ENCODE data around the gene FKBP15. TPM values are rescaled to one million over a fixed set of nuclear protein-coding genes. Genes with fewer than 3 reads are reported as not detected.
"Not testable (repeated sequence)": the region's sequence is repeated elsewhere in the genome, so short reads cannot be mapped to it uniquely, and the experiment has no call there.

The FKBP15 gene
- total RNA-seq, 2 donors from 2014 or later: 22.5 to 24.4 TPM

- Histone ChIP-seq H3K9ac (ENCODE audit: low read depth in 2 of 2, low read length in 2 of 2) (no peak overlapping the region), H3K4me3 (no peak overlapping the region), H3K9me3 (no peaks in the 10 kb centered on the region), H3K36me3 (no peaks in the 10 kb centered on the region), H3K27me3 (no peaks in the 10 kb centered on the region), H3K4me1 (no peaks in the 10 kb centered on the region), H3K27ac (no peak overlapping the region)
- no peak for DNase-seq
- intact Hi-C loops (cut with DNase I): loop anchor here (10.0 kb wide), 1 partner anchor 195 kb away; no protein-coding TSS in a partner anchor
- no peak for TF ChIP-seq CTCF (IDR thresholded peaks at IDR 0.05)
Observed at GRCh38 chr9:113129466-113129865, 91.6 kb downstream of the FKBP15 start.

DNA sequence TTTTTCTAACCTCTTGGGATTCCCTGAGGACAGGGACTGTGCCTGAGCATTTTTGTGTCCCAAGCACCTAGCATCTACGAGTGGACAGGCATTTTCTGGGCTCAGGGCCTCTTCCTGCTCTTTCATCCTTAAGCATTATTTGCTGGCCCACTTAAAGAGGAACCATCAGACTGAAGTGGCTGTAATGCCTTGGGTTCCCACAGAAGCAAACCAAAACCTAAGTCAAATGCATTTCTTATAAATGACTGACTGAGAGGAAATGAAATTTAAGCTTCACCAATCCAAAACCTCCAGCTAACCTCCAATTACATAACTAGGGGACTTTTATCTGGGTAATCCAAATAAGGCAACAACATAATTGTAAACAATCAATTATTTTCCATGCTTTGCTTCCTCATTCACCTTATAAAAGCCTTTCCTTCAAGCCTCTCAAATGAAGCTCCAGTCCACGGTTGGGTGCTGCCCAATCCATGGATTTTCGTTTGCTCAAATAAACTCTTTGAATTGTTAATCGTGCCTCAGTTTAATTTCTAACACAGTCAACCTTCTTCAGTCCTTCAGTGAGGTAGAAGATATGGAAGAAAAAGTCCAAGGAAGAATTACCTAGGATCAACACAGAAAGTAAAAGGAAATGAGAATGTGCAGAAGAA lies 95.6 kb downstream of the FKBP15 start:
- Histone ChIP-seq H3K4me3 (no peak overlapping the region), H3K27ac (no peak overlapping the region), H3K9ac (ENCODE audit: low read depth in 2 of 2, low read length in 2 of 2) (no peak overlapping the region), H3K4me1 (no peaks in the 10 kb centered on the region), H3K9me3 (no peaks in the 10 kb centered on the region), H3K36me3 (no peaks in the 10 kb centered on the region), H3K27me3 (no peaks in the 10 kb centered on the region)
- intact Hi-C loops (cut with DNase I): loop anchor here (10.0 kb wide), 1 partner anchor 191 kb away; no protein-coding TSS in a partner anchor
- no peak for TF ChIP-seq CTCF (IDR thresholded peaks at IDR 0.05)
- DNase-seq: no peak

DNA sequence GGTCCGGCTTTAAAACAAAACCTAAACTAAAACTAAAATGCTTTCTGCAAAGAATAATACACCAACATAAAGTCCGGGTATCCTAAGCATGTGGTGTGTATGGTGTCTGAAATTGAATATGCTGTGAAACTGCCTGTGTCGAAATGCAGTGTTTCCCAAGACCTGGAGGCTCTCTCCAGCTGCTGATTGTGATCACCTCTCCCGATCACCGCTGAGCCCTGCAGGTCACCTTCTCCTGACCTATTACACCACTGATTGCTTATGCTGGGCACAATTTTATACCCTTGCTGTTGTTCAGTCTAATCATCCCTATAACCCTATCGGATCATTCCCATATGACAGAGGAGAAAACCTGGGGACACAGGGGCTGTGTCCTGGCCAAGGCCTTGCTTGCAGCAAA lies 102.2 kb downstream of the FKBP15 start:
- H3K4me1 ChIP-seq; H3K4me3 ChIP-seq; H3K9ac ChIP-seq (ENCODE audit: low read depth in 2 of 2, low read length in 2 of 2); H3K27ac ChIP-seq; H3K27me3 ChIP-seq; H3K9me3 ChIP-seq; DNase-seq; intact Hi-C loops (cut with DNase I); H3K36me3 ChIP-seq: not testable (repeated sequence)

Other genes starting within 250 kb of the FKBP15 start
- gene ZNF883, start 209.1 kb downstream of the FKBP15 start, total RNA-seq: under 1 TPM; 0.27 to 0.42 TPM
- gene ZFP37, start 164.6 kb downstream of the FKBP15 start, total RNA-seq: under 1 TPM; 0.64 to 0.80 TPM
- 10 to 100 TPM in 1 of 2 donors, 1 to 10 TPM in 1; 6.1 to 14.4 TPM for gene SLC31A2, start 70.3 kb downstream of the FKBP15 start, total RNA-seq
- gene SLC31A1, start 267 bp upstream of the FKBP15 start, total RNA-seq: 10 to 100 TPM; 51.1 to 57.1 TPM
- gene CDC26, start 54.3 kb upstream of the FKBP15 start, total RNA-seq: 10 to 100 TPM; 30.7 to 31.1 TPM
- gene PRPF4, start 54.4 kb upstream of the FKBP15 start, total RNA-seq: 10 to 100 TPM; 16.0 to 25.9 TPM
- gene RNF183, start 82.1 kb upstream of the FKBP15 start, total RNA-seq: 1 to 10 TPM in 1 of 2 donors, under 1 TPM in 1; 0.57 to 9.2 TPM
- 1 to 10 TPM; 3.0 to 3.5 TPM for gene WDR31, start 119.0 kb upstream of the FKBP15 start, total RNA-seq
- 10 to 100 TPM; 25.6 to 34.2 TPM for gene BSPRY, start 128.3 kb upstream of the FKBP15 start, total RNA-seq
- 100 to 1,000 TPM; 132 to 141 TPM for gene HDHD3, start 155.7 kb upstream of the FKBP15 start, total RNA-seq
- gene ALAD, start 180.0 kb upstream of the FKBP15 start, total RNA-seq: 10 to 100 TPM; 50.3 to 51.4 TPM
- 10 to 100 TPM; 27.0 to 46.6 TPM for gene POLE3, start 189.4 kb upstream of the FKBP15 start, total RNA-seq
- under 1 TPM; 0.57 to 0.61 TPM for gene C9orf43, start 189.5 kb upstream of the FKBP15 start, total RNA-seq
- gene RGS3, start 242.4 kb upstream of the FKBP15 start, total RNA-seq: 10 to 100 TPM; 67.4 to 71.1 TPM